ENCODE results near the gene AIG1. TPM values are rescaled to one million over a fixed set of nuclear protein-coding genes. Genes with fewer than 3 reads are reported as not detected.

AIG1 gene
- total and polyA plus RNA-seq, 12 donors, result 21.0 to 55.7 (median 47.2) TPM

GRCh38 chr6:143112837-143113236 is 52.1 kb downstream of the AIG1 start:
- no peaks in the 10 kb centered on the region for H3K9me3 ChIP-seq (replicated peaks in 1 of 3)
- 87 to 96% (median 94%) methylated on average over 5 of the region's 5 CpGs for WGBS, 4 donors
- no peak overlapping the region for H3K27ac ChIP-seq
- TF ChIP-seq, protein P1, sequence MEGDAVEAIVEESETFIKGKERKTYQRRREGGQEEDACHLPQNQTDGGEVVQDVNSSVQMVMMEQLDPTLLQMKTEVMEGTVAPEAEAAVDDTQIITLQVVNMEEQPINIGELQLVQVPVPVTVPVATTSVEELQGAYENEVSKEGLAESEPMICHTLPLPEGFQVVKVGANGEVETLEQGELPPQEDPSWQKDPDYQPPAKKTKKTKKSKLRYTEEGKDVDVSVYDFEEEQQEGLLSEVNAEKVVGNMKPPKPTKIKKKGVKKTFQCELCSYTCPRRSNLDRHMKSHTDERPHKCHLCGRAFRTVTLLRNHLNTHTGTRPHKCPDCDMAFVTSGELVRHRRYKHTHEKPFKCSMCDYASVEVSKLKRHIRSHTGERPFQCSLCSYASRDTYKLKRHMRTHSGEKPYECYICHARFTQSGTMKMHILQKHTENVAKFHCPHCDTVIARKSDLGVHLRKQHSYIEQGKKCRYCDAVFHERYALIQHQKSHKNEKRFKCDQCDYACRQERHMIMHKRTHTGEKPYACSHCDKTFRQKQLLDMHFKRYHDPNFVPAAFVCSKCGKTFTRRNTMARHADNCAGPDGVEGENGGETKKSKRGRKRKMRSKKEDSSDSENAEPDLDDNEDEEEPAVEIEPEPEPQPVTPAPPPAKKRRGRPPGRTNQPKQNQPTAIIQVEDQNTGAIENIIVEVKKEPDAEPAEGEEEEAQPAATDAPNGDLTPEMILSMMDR (IDR thresholded peaks at IDR 0.05), result no peak
- no peak for TF ChIP-seq POLR2A (IDR thresholded peaks at IDR 0.05)
- H3K27me3 ChIP-seq, result no peaks in the 10 kb centered on the region
- H3K4me1 ChIP-seq (replicated peaks in 1 of 2), result no peaks in the 10 kb centered on the region
- intact Hi-C loops (cut with DNase I), result no loop called here
- DNase-seq, result no peak
- no peak overlapping the region for H3K4me3 ChIP-seq
- no peaks in the 10 kb centered on the region for H3K36me3 ChIP-seq (replicated peaks in 1 of 2)

DNA sequence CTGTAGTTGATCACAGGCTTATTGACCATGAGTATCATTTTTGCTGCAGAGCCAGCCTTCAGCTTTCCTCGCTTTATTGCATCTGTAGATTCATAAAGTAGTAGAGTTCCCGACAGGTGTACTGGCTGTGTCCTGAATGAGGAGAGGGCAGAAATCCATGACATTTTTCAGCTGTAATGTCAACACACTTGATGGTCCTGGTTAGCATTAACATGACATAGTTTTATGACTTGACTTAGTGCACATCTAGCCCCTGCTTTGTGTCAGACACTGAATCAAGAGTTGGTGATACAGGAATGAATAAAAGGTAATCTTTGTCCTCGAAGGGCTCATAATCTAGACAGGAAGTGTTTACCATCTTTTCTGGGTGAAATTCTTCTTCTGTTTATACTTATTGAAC is 55.0 kb downstream of the AIG1 start:
- TF ChIP-seq, protein P1 (IDR thresholded peaks at IDR 0.05), result no peak
- TF ChIP-seq POLR2A (IDR thresholded peaks at IDR 0.05), result no peak
- WGBS, 4 donors, result 85 to 95% (median 89%) methylated on average over 3 of the region's 3 CpGs
- intact Hi-C loops (cut with DNase I), result no loop called here
- Histone ChIP-seq H3K27ac (no peak overlapping the region), H3K9me3 (replicated peaks in 1 of 3) (no peaks in the 10 kb centered on the region), H3K4me3 (no peak overlapping the region), H3K36me3 (replicated peaks in 1 of 2) (no peaks in the 10 kb centered on the region), H3K4me1 (replicated peaks in 1 of 2) (no peaks in the 10 kb centered on the region), H3K27me3 (no peaks in the 10 kb centered on the region)
- DNase-seq, result no peak

- 83 to 100% (median 91%) methylated on average over 1 of the region's 1 CpG for WGBS, 4 donors
- no peak overlapping the region for H3K4me3 ChIP-seq
- DNase-seq, result no peak
- no peak for TF ChIP-seq POLR2A (IDR thresholded peaks at IDR 0.05)
- TF ChIP-seq, protein P1 (IDR thresholded peaks at IDR 0.05), result no peak
- H3K27ac ChIP-seq, result no peak overlapping the region
- no peaks in the 10 kb centered on the region for H3K36me3 ChIP-seq (replicated peaks in 1 of 2)
- intact Hi-C loops (cut with DNase I), result no loop called here
- no peaks in the 10 kb centered on the region for H3K4me1 ChIP-seq (replicated peaks in 1 of 2)
- no peaks in the 10 kb centered on the region for H3K9me3 ChIP-seq (replicated peaks in 1 of 3)
- H3K27me3 ChIP-seq, result no peaks in the 10 kb centered on the region
These were observed 56.4 kb downstream of the AIG1 start for GRCh38 chr6:143117108-143117507.

DNA sequence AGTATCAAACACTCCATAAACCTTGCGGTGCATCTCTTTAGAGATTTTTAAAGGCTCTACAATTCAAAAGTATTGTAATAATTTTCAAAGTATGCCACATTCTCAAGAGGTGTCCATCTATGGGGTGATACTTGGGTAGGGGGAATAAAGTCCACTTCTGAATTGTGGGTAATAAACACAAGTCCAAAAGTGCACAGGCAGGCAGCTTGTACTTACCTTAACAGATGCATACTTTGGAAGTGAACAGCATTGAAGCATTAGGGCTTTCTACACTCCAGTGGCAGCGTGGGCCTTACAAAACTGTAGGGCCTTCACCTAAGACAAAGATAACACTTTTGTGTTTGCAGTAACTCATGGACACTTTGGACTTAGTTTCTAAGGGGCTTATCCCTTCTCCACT is 58.6 kb downstream of the AIG1 start:
- DNase-seq, result no peak
- no peak overlapping the region for H3K4me3 ChIP-seq
- no peaks in the 10 kb centered on the region for H3K4me1 ChIP-seq (replicated peaks in 1 of 2)
- no peaks in the 10 kb centered on the region for H3K9me3 ChIP-seq (replicated peaks in 1 of 3)
- no peaks in the 10 kb centered on the region for H3K36me3 ChIP-seq (replicated peaks in 1 of 2)
- WGBS, 4 donors, result 96 to 100% (median 100%) methylated on average over 2 of the region's 2 CpGs
- no peak overlapping the region for H3K27ac ChIP-seq
- H3K27me3 ChIP-seq, result no peaks in the 10 kb centered on the region
- TF ChIP-seq, protein P1 (IDR thresholded peaks at IDR 0.05), result no peak
- TF ChIP-seq POLR2A (IDR thresholded peaks at IDR 0.05), result no peak
- intact Hi-C loops (cut with DNase I), result no loop called here

Data from adrenal gland (tissue), 12 donors.